GM20000 (cell line): ENCODE results near the gene YJU2.
"Not testable (repeated sequence)": the region's sequence is repeated elsewhere in the genome, so short reads cannot be mapped to it uniquely, and the experiment has no call there.

Source experiments
- DNase-seq: peaks from one replicate; pipeline ENCODE4 v3.0.0; 2012; ENCODE audit warnings: low spot score
- CTCF ChIP-seq: IDR thresholded peaks from 2 replicates; pipeline ENCODE4 v1.5.1; 2012; ENCODE audit warnings: mild to moderate bottlenecking, control low read depth; ENCODE audit errors: extremely low read depth, missing control alignments

Gene YJU2

GRCh38 chr19:4278010-4278409 lies 31.1 kb downstream of the YJU2 start:
- DNase-seq = no peak
- no peak for TF ChIP-seq CTCF

- DNase-seq = no peak
- no peak for TF ChIP-seq CTCF
Observed at GRCh38 chr19:4278419-4279266, 31.8 kb downstream of the YJU2 start, which contains the start of gene SHD. SHD (plus strand) TSS chr19:4279266; CDS start chr19:4280064, 798 bp downstream.

- TF ChIP-seq CTCF = no peak
- no peak for DNase-seq
Observed at GRCh38 chr19:4279267-4279529, 32.3 kb downstream of the YJU2 start.

GRCh38 chr19:4279530-4280422 lies 32.9 kb downstream of the YJU2 start:
- no peak for DNase-seq
- no peak for TF ChIP-seq CTCF

- TF ChIP-seq CTCF = no peak
- no peak for DNase-seq
Observed at GRCh38 chr19:4284176-4284958, 37.5 kb downstream of the YJU2 start.

- TF ChIP-seq CTCF = no peak
Observed at GRCh38 chr19:4284974-4285373, 38.1 kb downstream of the YJU2 start.

GRCh38 chr19:4286141-4286540 lies 39.3 kb downstream of the YJU2 start:
- DNase-seq = not testable (repeated sequence)

More at GRCh38 chr19:4284974-4285373, 38.1 kb downstream of the YJU2 start:
- DNase-seq = no peak
